ACC112 (cell line): ENCODE data around the gene IFI27L2.
A peak's percentile ranks its signal among the peaks of the same experiment; 100 is the strongest.
"Not testable (repeated sequence)": the region's sequence is repeated elsewhere in the genome, so short reads cannot be mapped to it uniquely, and the experiment has no call there.

Experiments
- H2AFZ ChIP-seq: fragments of 200-600 bp; sonication (generic); one replicate; pipeline ENCODE4 v1.6.0; 2017; ENCODE audit warnings: antibody characterized with exemption, low read length; ENCODE audit not compliant: unreplicated experiment
- H3K27ac ChIP-seq: fragments of 200-600 bp; sonication (generic); 2 replicates; pipeline ENCODE4 v1.5.1; 2014; ENCODE audit warnings: low read depth, mild to moderate bottlenecking, antibody characterized with exemption, low read length, moderate library complexity
- H3K27me3 ChIP-seq: fragments of 200-600 bp; sonication (generic); 2 replicates; pipeline ENCODE4 v1.6.1; 2014; ENCODE audit warnings: mild to moderate bottlenecking, antibody characterized with exemption, low read length, moderate library complexity, mixed read lengths; ENCODE audit not compliant: insufficient read depth
- H3K36me3 ChIP-seq: fragments of 200-600 bp; sonication (generic); 2 replicates; pipeline ENCODE4 v1.6.1; 2016; ENCODE audit warnings: mild to moderate bottlenecking, antibody characterized with exemption, low read length, moderate library complexity, mixed read lengths; ENCODE audit not compliant: insufficient read depth
- H3K4me1 ChIP-seq: fragments of 200-600 bp; sonication (generic); one replicate; pipeline ENCODE4 v1.6.1; 2016; ENCODE audit warnings: low read length, mixed read lengths; ENCODE audit not compliant: insufficient read depth, unreplicated experiment, control insufficient read depth
- H3K4me3 ChIP-seq: fragments of 200-600 bp; sonication (generic); 2 replicates; pipeline ENCODE4 v1.5.1; 2014; ENCODE audit warnings: mild to moderate bottlenecking, low read depth, low read length
- H3K79me2 ChIP-seq: fragments of 200-600 bp; sonication (generic); one replicate; pipeline ENCODE4 v1.6.0; 2016; ENCODE audit warnings: low read length; ENCODE audit not compliant: control insufficient read depth, unreplicated experiment, insufficient read depth

Gene IFI27L2

GRCh38 chr14:94170136-94170535 is 40.7 kb upstream of the IFI27L2 start:
- no peaks in the 10 kb centered on the region for H3K4me1 ChIP-seq
- peaks cover 14% of the 10 kb centered on the region; the same call in 1 of the 2 replicates for H3K27me3 ChIP-seq
- no peaks in the 10 kb centered on the region for H3K36me3 ChIP-seq
- H3K27ac ChIP-seq: no peak overlapping the region
- no peak overlapping the region for H3K4me3 ChIP-seq
- H2AFZ ChIP-seq: no peak overlapping the region
- no peaks in the 10 kb centered on the region for H3K79me2 ChIP-seq

DNA sequence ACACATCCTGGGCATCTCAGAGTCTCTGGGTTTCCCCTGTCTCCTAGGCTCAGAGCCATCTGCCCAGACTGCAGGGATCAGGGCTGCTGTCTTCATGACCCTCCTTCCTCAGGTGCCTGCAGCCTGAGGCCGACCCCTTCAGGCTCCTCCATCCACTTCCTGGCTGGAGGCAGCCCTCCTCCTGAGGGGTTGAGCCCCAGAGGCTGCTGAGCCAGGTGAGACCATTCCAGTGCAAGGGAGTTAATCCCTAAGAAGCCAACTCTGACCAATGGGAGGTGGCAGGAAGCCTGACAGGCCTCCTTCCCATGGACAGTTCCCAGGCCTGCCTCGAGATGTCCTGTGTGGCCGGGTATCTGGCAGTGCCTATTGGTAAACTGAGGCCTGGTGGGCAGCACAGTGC is 36.3 kb upstream of the IFI27L2 start:
- H3K4me1 ChIP-seq: peaks cover 7% of the 10 kb centered on the region
- H3K27ac ChIP-seq: no peak overlapping the region
- H3K79me2 ChIP-seq: no peaks in the 10 kb centered on the region
- no peaks in the 10 kb centered on the region for H3K36me3 ChIP-seq
- no peak overlapping the region for H2AFZ ChIP-seq
- peaks cover 12% of the 10 kb centered on the region; the same call in 1 of the 2 replicates for H3K27me3 ChIP-seq
- no peak overlapping the region for H3K4me3 ChIP-seq

GRCh38 chr14:94164685-94165431 is 35.5 kb upstream of the IFI27L2 start:
- no peaks in the 10 kb centered on the region for H3K36me3 ChIP-seq
- H3K27ac ChIP-seq: no peak overlapping the region
- H3K27me3 ChIP-seq: peaks cover 12% of the 10 kb centered on the region; the same call in 1 of the 2 replicates
- peak overlapping the region; percentile 31; the same call in 1 of the 2 replicates for H3K4me3 ChIP-seq
- peaks cover 7% of the 10 kb centered on the region for H3K4me1 ChIP-seq
- no peaks in the 10 kb centered on the region for H3K79me2 ChIP-seq
- H2AFZ ChIP-seq: no peak overlapping the region

GRCh38 chr14:94163796-94164195 is 34.4 kb upstream of the IFI27L2 start:
- Histone ChIP-seq H3K79me2 (no peaks in the 10 kb centered on the region), H3K27me3 (peaks cover 13% of the 10 kb centered on the region), H3K27ac (no peak overlapping the region), H3K36me3 (no peaks in the 10 kb centered on the region), H3K4me1 (peaks cover 7% of the 10 kb centered on the region), H2AFZ (no peak overlapping the region), H3K4me3 (no peak overlapping the region)

GRCh38 chr14:94162466-94162865 is 33.1 kb upstream of the IFI27L2 start:
- Histone ChIP-seq H3K79me2 (no peaks in the 10 kb centered on the region), H2AFZ (no peak overlapping the region), H3K4me1 (peaks cover 7% of the 10 kb centered on the region), H3K4me3 (peak overlapping the region; percentile 10; the same call in 1 of the 2 replicates), H3K27me3 (peaks cover 25% of the 10 kb centered on the region), H3K36me3 (no peaks in the 10 kb centered on the region), H3K27ac (no peak overlapping the region)

GRCh38 chr14:94161981-94162380 is 32.6 kb upstream of the IFI27L2 start:
- Histone ChIP-seq H3K27ac (no peak overlapping the region), H2AFZ (peak overlapping the region; percentile 47), H3K27me3 (peaks cover 28% of the 10 kb centered on the region), H3K4me1 (peaks cover 7% of the 10 kb centered on the region), H3K36me3 (no peaks in the 10 kb centered on the region), H3K4me3 (peak overlapping the region; percentile 10; the same call in 1 of the 2 replicates), H3K79me2 (no peaks in the 10 kb centered on the region)

DNA sequence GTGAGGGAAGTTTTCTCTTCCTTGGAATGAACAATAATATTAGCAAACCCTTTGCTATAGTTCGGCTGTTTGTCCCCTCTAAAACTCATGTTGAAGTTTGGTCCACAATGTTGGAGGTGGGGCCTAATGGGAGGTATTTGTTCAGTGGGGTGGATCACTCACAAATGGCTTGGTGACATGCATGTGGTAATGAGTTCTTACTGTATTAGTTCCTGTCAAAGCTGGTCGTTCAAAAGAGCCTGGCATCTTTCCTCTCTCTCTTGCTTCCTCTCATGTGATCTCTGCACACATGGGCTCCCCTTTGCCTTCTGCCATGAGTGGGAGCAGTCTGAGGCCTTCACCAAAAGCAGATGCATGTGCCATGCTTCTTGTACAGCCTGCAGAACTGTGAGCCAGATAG is 31.7 kb upstream of the IFI27L2 start:
- H3K27me3 ChIP-seq: peaks cover 37% of the 10 kb centered on the region
- no peak overlapping the region for H3K27ac ChIP-seq
- no peak overlapping the region for H3K4me3 ChIP-seq
- H3K36me3 ChIP-seq: no peaks in the 10 kb centered on the region
- H3K79me2 ChIP-seq: no peaks in the 10 kb centered on the region
- peaks cover 7% of the 10 kb centered on the region for H3K4me1 ChIP-seq
- H2AFZ ChIP-seq: no peak overlapping the region

DNA sequence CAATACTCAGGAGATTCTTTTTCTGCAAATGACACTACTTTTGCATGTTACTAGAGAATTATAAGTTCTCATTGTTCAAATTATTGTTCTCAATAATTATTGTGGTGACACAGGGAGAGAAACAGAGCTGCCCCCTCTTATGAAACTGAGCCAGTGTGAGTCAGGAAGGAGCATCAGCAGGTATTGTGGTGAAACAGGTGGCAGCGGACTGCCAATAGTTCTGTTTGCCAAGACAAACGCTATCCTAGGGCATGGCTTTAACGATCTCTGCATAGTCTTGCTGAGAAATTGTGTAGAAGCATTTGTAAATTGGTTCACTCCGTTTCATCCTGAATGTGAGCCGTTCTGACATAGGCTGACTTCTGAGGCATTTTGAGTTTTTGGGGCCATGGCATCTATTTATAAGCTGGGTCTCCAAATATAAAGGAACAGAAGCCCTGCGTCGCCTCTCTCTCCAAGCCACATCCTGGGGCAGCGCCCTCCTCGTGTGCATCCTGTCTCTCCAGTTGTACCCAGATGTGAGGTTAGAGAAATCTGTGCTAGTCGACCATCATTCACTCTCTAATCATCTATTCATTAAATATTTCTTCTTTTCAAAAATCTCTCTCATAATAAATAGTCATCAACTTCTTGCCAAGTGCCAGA is 29.0 kb upstream of the IFI27L2 start:
- Histone ChIP-seq H3K79me2 (no peaks in the 10 kb centered on the region), H3K36me3 (no peaks in the 10 kb centered on the region), H2AFZ (no peak overlapping the region), H3K27me3 (peaks cover 41% of the 10 kb centered on the region), H3K27ac (no peak overlapping the region), H3K4me1 (peaks cover 7% of the 10 kb centered on the region), H3K4me3 (no peak overlapping the region)

DNA sequence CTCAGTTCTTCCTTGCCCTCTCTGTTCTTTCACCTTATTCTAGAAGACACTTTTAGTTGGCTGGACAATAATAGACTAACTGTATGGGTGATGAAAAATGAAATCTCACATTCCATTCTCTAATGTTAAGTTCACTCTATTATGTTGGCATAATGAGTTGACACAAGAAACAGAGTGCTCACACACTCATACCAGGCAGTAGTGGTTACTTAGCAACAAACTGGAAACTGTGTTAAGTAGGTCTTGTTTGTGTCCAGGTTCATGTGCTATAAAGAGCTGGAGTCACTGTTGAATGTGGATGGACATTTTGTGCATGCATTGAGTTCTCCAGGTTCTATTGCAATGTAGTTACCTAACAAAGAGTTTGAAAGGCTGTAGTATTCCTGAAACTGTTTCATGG is 27.8 kb upstream of the IFI27L2 start:
- Histone ChIP-seq H3K4me1 (peaks cover 3% of the 10 kb centered on the region), H3K36me3 (no peaks in the 10 kb centered on the region), H3K4me3 (no peak overlapping the region), H3K27me3 (peaks cover 52% of the 10 kb centered on the region), H3K27ac (no peak overlapping the region), H2AFZ (no peak overlapping the region), H3K79me2 (no peaks in the 10 kb centered on the region)

- not testable (repeated sequence) for H3K79me2 ChIP-seq, H3K27ac ChIP-seq, H2AFZ ChIP-seq, H3K36me3 ChIP-seq, H3K4me1 ChIP-seq, H3K4me3 ChIP-seq
- peaks cover 58% of the 10 kb centered on the region for H3K27me3 ChIP-seq
Measured at GRCh38 chr14:94156143-94156542, 26.7 kb upstream of the IFI27L2 start.
